Esophagus muscularis mucosa (tissue), 4 donors: Measurements from ENCODE around the gene TRPM3. TPM values are rescaled to one million over a fixed set of nuclear protein-coding genes. Genes with fewer than 3 reads are reported as not detected.

Source experiments
- DNase-seq: peaks from one replicate; pipeline ENCODE4 v3.0.0-alpha.2; 2017; ENCODE audit errors: extremely low spot score
- H3K27ac ChIP-seq, 4 donors: fragments of 200-600 bp; sonication (generic); replicated peaks in 1 of 4; 1 replicate in 3 of 4; 2 replicates in 1 of 4; pipeline ENCODE4 v1.5.1; 2016 to 2019; ENCODE audit warnings: mild to moderate bottlenecking in 1 of 4
- H3K27me3 ChIP-seq, 4 donors: fragments of 200-600 bp; sonication (generic); one replicate each; pipeline versions ENCODE4 v1.5.1 to v1.6.0; 2016 to 2019
- H3K36me3 ChIP-seq, 4 donors: fragments of 200-600 bp; sonication (generic); one replicate each; pipeline ENCODE4 v1.5.1; 2016 to 2019
- H3K4me1 ChIP-seq, 4 donors: fragments of 200-600 bp; sonication (generic); one replicate each; pipeline ENCODE4 v1.5.1; 2016 to 2019
- H3K4me3 ChIP-seq, 4 donors: fragments of 200-600 bp; sonication (generic); 1 replicate in 2 of 4; 2 replicates in 2 of 4; pipeline ENCODE4 v1.5.1; 2016 to 2019; ENCODE audit warnings: mild to moderate bottlenecking in 4 of 4, moderate library complexity in 1 of 4
- H3K9me3 ChIP-seq, 4 donors: fragments of 200-600 bp; sonication (generic); 1 replicate in 3 of 4; 2 replicates in 1 of 4; pipeline ENCODE4 v1.5.1; 2016 to 2019
- CTCF ChIP-seq, 3 experiments: fragments of 200-600 bp in 2 of 3; fragments of 450-650 bp in 1 of 3; sonication (generic) in 2 of 3; IDR thresholded peaks; one replicate each; pipeline ENCODE4 v1.5.1; 2017 to 2019; ENCODE audit warnings: antibody characterized with exemption in 3 of 3, mild to moderate bottlenecking in 2 of 3, moderate library complexity in 1 of 3
- EP300 ChIP-seq: sonication (generic); formaldehyde crosslinking; IDR thresholded peaks from one replicate; pipeline ENCODE4 v1.6.1; 2017; ENCODE audit warnings: antibody characterized with exemption
- POLR2A ChIP-seq: fragments of 450-650 bp; IDR thresholded peaks from one replicate; pipeline ENCODE4 v1.6.1; 2017; ENCODE audit warnings: antibody characterized with exemption, moderate library complexity, mild to moderate bottlenecking, low read depth
- POLR2AphosphoS5 ChIP-seq, 2 donors: sonication (generic); formaldehyde crosslinking; IDR thresholded peaks; one replicate each; pipeline ENCODE4 v1.6.1; 2017; ENCODE audit warnings: antibody characterized with exemption in 2 of 2
- WGBS: methylation state at CpG from one replicate; pipeline ENCODE4 v1.1.5; 2018; 5-methylcytosine and 5-hydroxymethylcytosine counted together
- intact Hi-C: fragments of 100-400 bp; cut with DNase I; formaldehyde crosslinking; loops from one replicate; pipeline ENCODE4 v1.15.1; 2023
- total RNA-seq, 4 donors: library from RNA; depleted of rRNA; stranded (reverse); fragments of >200 nt; gene quantifications; one replicate each; pipeline versions ENCODE4 v1.1.0 to v1.2.1, GENCODE V29; 2016

The TRPM3 gene
- total RNA-seq, 4 donors from 2014 or later = 0.13 to 0.17 TPM; not detected in 2

GRCh38 chr9:70613024-70613768, 508.2 kb downstream of the TRPM3 start:
- peak; percentile 72 for DNase-seq
- WGBS = 53% methylated on average over 4 of the region's 4 CpGs
- Histone ChIP-seq H3K27ac (peak overlapping the region in 1 of 4 donors; percentile 9), H3K4me1 (peaks cover 39 to 45% (median 44%) of the 10 kb centered on the region in 4 donors), H3K27me3 (no peaks in the 10 kb centered on the region), H3K9me3 (no peaks in the 10 kb centered on the region), H3K4me3 (no peak overlapping the region), H3K36me3 (no peaks in the 10 kb centered on the region)
- intact Hi-C loops = no loop called here
- no peak for TF ChIP-seq EP300

- TF ChIP-seq EP300 (no peak), CTCF (IDR thresholded peaks at IDR 0.05) (no peak), POLR2AphosphoS5 (IDR thresholded peaks at IDR 0.05) (no peak), POLR2A (no peak)
- H3K27ac ChIP-seq = no peak overlapping the region
- no peak overlapping the region for H3K4me3 ChIP-seq
- H3K9me3 ChIP-seq = no peaks in the 10 kb centered on the region
- H3K27me3 ChIP-seq = no peaks in the 10 kb centered on the region
- WGBS = 91% methylated on average over 5 of the region's 5 CpGs
- no peaks in the 10 kb centered on the region for H3K36me3 ChIP-seq
- peaks cover 34 to 39% (median 38%) of the 10 kb centered on the region in 4 donors for H3K4me1 ChIP-seq
- no peak for DNase-seq
- intact Hi-C loops = no loop called here
Observed at GRCh38 chr9:70610287-70610644, 511.2 kb downstream of the TRPM3 start.

DNA sequence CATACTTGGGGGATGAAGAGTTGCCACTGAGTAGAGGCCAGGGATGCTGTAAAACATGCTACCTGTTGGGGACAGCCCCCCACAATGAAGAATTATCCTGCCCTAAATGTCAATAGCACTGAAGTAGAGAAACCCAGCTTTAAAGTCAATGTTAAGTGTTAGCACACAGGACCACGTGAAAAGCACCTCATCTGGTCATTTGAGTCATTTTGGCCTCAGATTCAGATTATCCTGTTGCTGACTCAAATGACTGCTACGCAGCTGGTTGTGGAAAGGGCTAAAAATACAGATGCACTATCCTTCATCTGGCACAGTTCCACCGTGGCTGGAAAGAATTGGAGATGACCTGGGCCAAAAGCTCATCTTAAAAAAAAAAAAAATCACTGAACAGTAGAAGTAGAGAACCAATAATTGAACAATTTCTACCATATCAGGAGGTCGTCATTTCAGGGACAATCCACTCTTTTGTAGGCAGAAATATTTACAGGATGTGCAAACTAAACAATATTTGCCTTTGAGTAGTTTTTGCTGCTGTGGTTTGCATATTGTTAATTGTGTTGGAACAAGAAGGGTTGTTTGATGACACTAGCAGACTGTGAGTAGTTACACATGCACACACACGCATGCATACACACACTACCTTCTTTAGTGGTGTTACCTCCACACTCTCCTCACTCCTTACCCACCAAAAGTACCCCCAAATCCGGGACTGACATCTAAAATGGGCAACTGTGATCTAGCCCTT, 511.7 kb downstream of the TRPM3 start:
- Histone ChIP-seq H3K9me3 (no peaks in the 10 kb centered on the region), H3K36me3 (no peaks in the 10 kb centered on the region), H3K27ac (peak overlapping the region in 1 of 4 donors; percentile 18), H3K4me1 (peaks cover 29 to 34% (median 33%) of the 10 kb centered on the region in 4 donors), H3K27me3 (no peaks in the 10 kb centered on the region), H3K4me3 (no peak overlapping the region)
- intact Hi-C loops = loop anchor here (10.0 kb wide), 1 partner anchor 635 kb away; no protein-coding TSS in a partner anchor
- no peak for DNase-seq
- TF ChIP-seq CTCF (IDR thresholded peaks at IDR 0.05) (no peak), POLR2AphosphoS5 (IDR thresholded peaks at IDR 0.05) (peak; percentile 63 to 71), EP300 (no peak), POLR2A (peak; percentile 10)
- 30% methylated on average over 6 of the region's 6 CpGs for WGBS

GRCh38 chr9:70609011-70609410, 512.4 kb downstream of the TRPM3 start:
- Histone ChIP-seq H3K36me3 (no peaks in the 10 kb centered on the region), H3K27ac (peak overlapping the region in 1 of 4 donors; percentile 18), H3K4me3 (no peak overlapping the region), H3K9me3 (no peaks in the 10 kb centered on the region), H3K4me1 (peaks cover 23 to 28% (median 26%) of the 10 kb centered on the region in 4 donors), H3K27me3 (no peaks in the 10 kb centered on the region)
- DNase-seq = no peak
- intact Hi-C loops = loop anchor here (10.0 kb wide), 1 partner anchor 634 kb away; no protein-coding TSS in a partner anchor
- WGBS = 85% methylated on average over 2 of the region's 2 CpGs
- TF ChIP-seq POLR2AphosphoS5 (IDR thresholded peaks at IDR 0.05) = no peak
- no peak for TF ChIP-seq POLR2A
- TF ChIP-seq EP300 = no peak

DNA sequence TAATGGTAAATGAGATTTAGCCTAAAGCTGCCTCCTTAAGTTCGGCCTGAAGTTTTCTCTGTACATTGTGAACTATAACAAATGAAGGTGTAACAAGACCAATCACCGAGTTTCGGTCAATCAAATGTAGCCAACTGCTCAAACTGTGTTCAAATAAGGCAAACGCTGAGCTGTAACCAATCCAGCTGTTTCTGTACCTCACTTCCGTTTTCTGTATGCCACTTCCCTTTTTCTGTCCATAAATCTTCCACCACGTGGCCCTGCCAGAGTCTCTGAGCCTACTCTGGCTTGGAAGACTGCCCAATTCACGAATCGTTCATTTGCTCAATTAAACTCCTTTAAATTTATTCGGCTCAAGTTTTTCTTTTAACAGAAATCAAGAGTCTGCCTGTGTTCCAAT, 513.5 kb downstream of the TRPM3 start:
- Histone ChIP-seq H3K4me3 (no peak overlapping the region), H3K36me3 (no peaks in the 10 kb centered on the region), H3K9me3 (no peaks in the 10 kb centered on the region), H3K27ac (no peak overlapping the region), H3K4me1 (peaks cover 13 to 19% (median 17%) of the 10 kb centered on the region in 4 donors), H3K27me3 (no peaks in the 10 kb centered on the region)
- intact Hi-C loops = loop anchor here (10.0 kb wide), 1 partner anchor 633 kb away; no protein-coding TSS in a partner anchor
- peak; percentile 88 for DNase-seq
- TF ChIP-seq EP300 (no peak), CTCF (IDR thresholded peaks at IDR 0.05) (no peak), POLR2A (no peak), POLR2AphosphoS5 (IDR thresholded peaks at IDR 0.05) (no peak)
- WGBS = 51% methylated on average over 9 of the region's 9 CpGs
